Fibroblast of lung (primary cell): ENCODE data around the gene KNDC1.

Source experiments
- EZH2 ChIP-seq: IDR thresholded peaks from 2 replicates; pipeline ENCODE4 v1.5.1; 2012; ENCODE audit warnings: low read length, control low read depth, mild to moderate bottlenecking; ENCODE audit errors: missing control alignments
- TF ChIP-seq, protein P1 (sequence below), 2 donors: IDR thresholded peaks in 1 of 2; conservative IDR thresholded peaks in 1 of 2; 1 replicate in 1 of 2; 2 replicates in 1 of 2; pipeline ENCODE4 v1.5.1; 2011 to 2012; ENCODE audit warnings: low read length in 2 of 2, control low read depth in 1 of 2, inconsistent platforms in 1 of 2, low read depth in 1 of 2, mild to moderate bottlenecking in 1 of 2

GRCh38 chr10:133225707-133226191, 65.7 kb downstream of the KNDC1 start:
- TF ChIP-seq, protein P1, sequence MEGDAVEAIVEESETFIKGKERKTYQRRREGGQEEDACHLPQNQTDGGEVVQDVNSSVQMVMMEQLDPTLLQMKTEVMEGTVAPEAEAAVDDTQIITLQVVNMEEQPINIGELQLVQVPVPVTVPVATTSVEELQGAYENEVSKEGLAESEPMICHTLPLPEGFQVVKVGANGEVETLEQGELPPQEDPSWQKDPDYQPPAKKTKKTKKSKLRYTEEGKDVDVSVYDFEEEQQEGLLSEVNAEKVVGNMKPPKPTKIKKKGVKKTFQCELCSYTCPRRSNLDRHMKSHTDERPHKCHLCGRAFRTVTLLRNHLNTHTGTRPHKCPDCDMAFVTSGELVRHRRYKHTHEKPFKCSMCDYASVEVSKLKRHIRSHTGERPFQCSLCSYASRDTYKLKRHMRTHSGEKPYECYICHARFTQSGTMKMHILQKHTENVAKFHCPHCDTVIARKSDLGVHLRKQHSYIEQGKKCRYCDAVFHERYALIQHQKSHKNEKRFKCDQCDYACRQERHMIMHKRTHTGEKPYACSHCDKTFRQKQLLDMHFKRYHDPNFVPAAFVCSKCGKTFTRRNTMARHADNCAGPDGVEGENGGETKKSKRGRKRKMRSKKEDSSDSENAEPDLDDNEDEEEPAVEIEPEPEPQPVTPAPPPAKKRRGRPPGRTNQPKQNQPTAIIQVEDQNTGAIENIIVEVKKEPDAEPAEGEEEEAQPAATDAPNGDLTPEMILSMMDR (conservative IDR thresholded peaks at IDR 0.05 in 1 of 2, IDR thresholded peaks at IDR 0.05 in 1 of 2; ENCODE audit: low read depth in 1 of 2, low read length in 2 of 2), result no peak
- TF ChIP-seq EZH2, result no peak
